Mesenchymal stem cell (in vitro differentiated cells and primary cell): ENCODE data around the gene MSI2.

ENCODE experiments used
- DNase-seq: peaks from one replicate; pipeline ENCODE4 v3.0.0-alpha.2; 2013
- H2AFZ ChIP-seq: one replicate; pipeline ENCODE4 v1.6.1; 2013; ENCODE audit warnings: low read depth, mild to moderate bottlenecking, control low read depth, inconsistent platforms, low read length, moderate library complexity
- H2AK5ac ChIP-seq: 2 replicates; pipeline ENCODE4 v1.6.1; 2013; ENCODE audit warnings: low read length, moderate library complexity, mild to moderate bottlenecking, inconsistent platforms; ENCODE audit not compliant: severe bottlenecking
- H2BK120ac ChIP-seq: one replicate; pipeline ENCODE4 v1.6.1; 2013; ENCODE audit warnings: low read depth, mild to moderate bottlenecking, inconsistent platforms, low read length, moderate library complexity
- H2BK12ac ChIP-seq, 2 experiments: one replicate each; pipeline ENCODE4 v1.6.1; 2013; ENCODE audit warnings: inconsistent platforms in 2 of 2, low read length in 2 of 2, mild to moderate bottlenecking in 2 of 2, moderate library complexity in 2 of 2, control low read depth in 1 of 2
- H2BK15ac ChIP-seq: one replicate; pipeline ENCODE4 v1.6.1; 2013; ENCODE audit warnings: mild to moderate bottlenecking, low read depth, inconsistent platforms; ENCODE audit not compliant: poor library complexity, severe bottlenecking
- H2BK5ac ChIP-seq: 2 replicates; pipeline ENCODE4 v1.6.1; 2013; ENCODE audit warnings: low read depth, mild to moderate bottlenecking, low read length, control low read depth, inconsistent platforms; ENCODE audit not compliant: poor library complexity, severe bottlenecking
- H3K14ac ChIP-seq, 2 experiments: one replicate each; pipeline ENCODE4 v1.6.1; 2013; ENCODE audit warnings: inconsistent platforms in 2 of 2, low read length in 2 of 2, control low read depth in 1 of 2, mild to moderate bottlenecking in 1 of 2, moderate library complexity in 1 of 2
- H3K18ac ChIP-seq, 2 experiments: one replicate each; pipeline ENCODE4 v1.6.1; 2013; ENCODE audit warnings: inconsistent platforms in 2 of 2, low read length in 2 of 2, control low read depth in 1 of 2, low read depth in 1 of 2, mild to moderate bottlenecking in 1 of 2
- H3K23ac ChIP-seq, 2 experiments: one replicate each; pipeline ENCODE4 v1.6.1; 2013; ENCODE audit warnings: inconsistent platforms in 2 of 2, low read length in 2 of 2, mild to moderate bottlenecking in 2 of 2, moderate library complexity in 2 of 2, control low read depth in 1 of 2
- H3K27ac ChIP-seq: 2 replicates; pipeline ENCODE4 v1.5.1; 2013; ENCODE audit warnings: mild to moderate bottlenecking, moderate library complexity, low read length, control low read depth, inconsistent platforms; ENCODE audit not compliant: poor library complexity, severe bottlenecking
- H3K27me3 ChIP-seq, 2 experiments: 2 replicates each; pipeline versions ENCODE4 v1.6.1 to v1.7.0; 2013; ENCODE audit warnings: low read length in 2 of 2, mild to moderate bottlenecking in 2 of 2, moderate library complexity in 2 of 2, control low read depth in 1 of 2, inconsistent platforms in 1 of 2; ENCODE audit not compliant: control insufficient read depth in 1 of 2, insufficient read depth in 1 of 2
- H3K36me3 ChIP-seq, 2 experiments: 2 replicates each; pipeline versions ENCODE4 v1.6.1 to v1.7.0; 2013; ENCODE audit warnings: low read length in 2 of 2, control low read depth in 1 of 2, inconsistent platforms in 1 of 2, low read depth in 1 of 2, mild to moderate bottlenecking in 1 of 2; ENCODE audit not compliant: insufficient read depth in 2 of 2, control insufficient read depth in 1 of 2
- H3K4ac ChIP-seq, 2 experiments: one replicate each; pipeline ENCODE4 v1.6.1; 2013; ENCODE audit warnings: inconsistent platforms in 2 of 2, low read length in 2 of 2, mild to moderate bottlenecking in 2 of 2, moderate library complexity in 2 of 2, control low read depth in 1 of 2, low read depth in 1 of 2
- H3K4me1 ChIP-seq: 2 replicates; pipeline ENCODE4 v1.6.1; 2013; ENCODE audit warnings: low read depth, low read length, control low read depth; ENCODE audit not compliant: control insufficient read depth, insufficient read depth
- H3K4me2 ChIP-seq: 2 replicates; pipeline ENCODE4 v1.6.1; 2013; ENCODE audit warnings: low read length, mild to moderate bottlenecking, inconsistent platforms; ENCODE audit not compliant: poor library complexity, severe bottlenecking
- H3K4me3 ChIP-seq, 2 experiments: 2 replicates each; pipeline versions ENCODE4 v1.5.1 to v1.7.0; 2013; ENCODE audit warnings: low read length in 2 of 2, mild to moderate bottlenecking in 2 of 2, control low read depth in 1 of 2, low read depth in 1 of 2; ENCODE audit not compliant: insufficient read depth in 1 of 2
- H3K79me1 ChIP-seq: replicated peaks from 2 replicates; pipeline ENCODE4 v1.6.1; 2013; ENCODE audit warnings: mild to moderate bottlenecking, control low read depth, low read length, inconsistent platforms; ENCODE audit not compliant: poor library complexity, severe bottlenecking
- H3K9ac ChIP-seq: 2 replicates; pipeline ENCODE4 v1.7.0; 2013; ENCODE audit warnings: mild to moderate bottlenecking, low read length, moderate library complexity
- H3K9me3 ChIP-seq: 2 replicates; pipeline ENCODE4 v1.7.0; 2013; ENCODE audit warnings: mild to moderate bottlenecking, low read length; ENCODE audit not compliant: control insufficient read depth
- H4K8ac ChIP-seq: one replicate; pipeline ENCODE4 v1.6.1; 2013; ENCODE audit warnings: inconsistent platforms, mild to moderate bottlenecking, low read length, moderate library complexity
- H4K91ac ChIP-seq: one replicate; pipeline ENCODE4 v1.6.1; 2013; ENCODE audit warnings: mild to moderate bottlenecking, low read length, inconsistent platforms
- WGBS: methylation state at CpG from one replicate; pipeline ENCODE4 v1.1.7; 2013; ENCODE audit warnings: mixed read lengths; 5-methylcytosine and 5-hydroxymethylcytosine counted together

MSI2 gene

GRCh38 chr17:57726213-57726790 lies 470.0 kb downstream of the MSI2 start:
- H2AFZ ChIP-seq: no peak overlapping the region
- H3K36me3 ChIP-seq: no peaks in the 10 kb centered on the region
- no peak overlapping the region for H3K4ac ChIP-seq
- H2BK15ac ChIP-seq: no peak overlapping the region
- H2AK5ac ChIP-seq: no peak overlapping the region
- H3K18ac ChIP-seq: no peak overlapping the region
- no peaks in the 10 kb centered on the region for H3K79me1 ChIP-seq
- WGBS: 90% methylated on average over 9 of the region's 9 CpGs
- H3K4me2 ChIP-seq: no peak overlapping the region
- H3K9ac ChIP-seq: no peak overlapping the region
- no peaks in the 10 kb centered on the region for H3K9me3 ChIP-seq
- no peak overlapping the region for H2BK120ac ChIP-seq
- H2BK12ac ChIP-seq: no peak overlapping the region
- H3K23ac ChIP-seq: no peak overlapping the region
- DNase-seq: no peak
- no peak overlapping the region for H2BK5ac ChIP-seq
- peaks cover 66 to 79% of the 10 kb centered on the region in 2 experiments for H3K27me3 ChIP-seq
- no peak overlapping the region for H3K27ac ChIP-seq
- H4K91ac ChIP-seq: no peak overlapping the region
- peaks cover 12% of the 10 kb centered on the region for H3K4me1 ChIP-seq
- H4K8ac ChIP-seq: no peak overlapping the region
- no peak overlapping the region for H3K4me3 ChIP-seq
- no peak overlapping the region for H3K14ac ChIP-seq

DNA sequence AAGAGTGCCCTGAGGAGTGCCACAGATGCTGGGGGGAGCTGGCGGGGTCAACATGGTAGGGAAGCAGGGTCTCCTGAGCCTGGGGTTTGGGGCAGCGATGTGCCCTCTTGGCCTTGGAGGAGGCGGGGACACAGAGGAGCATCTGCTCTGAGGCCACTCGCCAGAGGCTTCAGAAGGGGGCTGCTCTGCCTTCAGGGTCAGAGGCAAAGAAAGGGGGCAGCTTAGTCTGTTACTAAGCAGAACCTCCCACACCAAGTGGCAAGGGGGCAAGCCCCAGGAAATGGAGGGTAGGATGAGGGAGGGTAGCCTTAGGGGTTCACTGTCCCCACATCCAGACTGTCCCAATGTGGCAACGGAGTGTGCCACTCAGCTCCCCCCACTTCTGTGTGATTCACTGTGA lies 470.5 kb downstream of the MSI2 start:
- Histone ChIP-seq H4K91ac (no peak overlapping the region), H3K4ac (no peak overlapping the region), H3K9ac (no peak overlapping the region), H2BK5ac (no peak overlapping the region), H3K27me3 (peaks cover 69 to 78% of the 10 kb centered on the region in 2 experiments), H2AK5ac (no peak overlapping the region), H3K9me3 (no peaks in the 10 kb centered on the region), H2BK120ac (no peak overlapping the region), H3K4me2 (no peak overlapping the region), H3K18ac (no peak overlapping the region), H2AFZ (no peak overlapping the region), H3K27ac (no peak overlapping the region), H3K4me3 (no peak overlapping the region), H3K14ac (no peak overlapping the region), H2BK12ac (no peak overlapping the region), H3K79me1 (no peaks in the 10 kb centered on the region), H3K36me3 (no peaks in the 10 kb centered on the region), H3K23ac (no peak overlapping the region), H4K8ac (no peak overlapping the region), H3K4me1 (peaks cover 12% of the 10 kb centered on the region), H2BK15ac (no peak overlapping the region)
- no peak for DNase-seq
- 89% methylated on average over 5 of the region's 5 CpGs for WGBS

DNA sequence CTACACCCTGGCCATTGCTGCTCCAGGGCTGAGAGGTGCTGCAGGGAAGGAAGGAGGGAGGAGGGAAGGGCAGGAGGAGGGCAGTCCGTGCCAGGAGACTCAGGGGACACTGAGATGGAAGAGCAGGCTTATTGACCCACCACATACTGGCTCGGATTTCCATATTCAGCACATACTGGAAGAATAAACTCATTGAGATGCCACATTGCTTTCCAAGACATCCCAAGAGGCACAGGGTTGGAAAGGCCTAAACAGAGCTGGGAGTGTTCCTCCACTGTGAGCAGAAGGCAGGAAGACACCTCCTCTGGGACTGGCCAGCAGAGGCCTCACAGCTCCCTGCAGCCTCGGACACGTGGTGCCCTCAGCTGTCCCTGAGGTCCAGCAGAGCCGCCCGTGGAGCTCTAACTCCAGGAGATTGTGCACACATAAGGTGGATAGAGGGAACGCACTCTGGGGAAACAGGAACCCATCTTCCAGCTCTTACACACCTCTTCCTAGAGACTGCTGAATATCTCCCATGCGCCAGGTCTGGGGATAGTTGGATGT lies 471.4 kb downstream of the MSI2 start:
- no peak overlapping the region for H3K9ac ChIP-seq
- no peak overlapping the region for H3K4ac ChIP-seq
- 84% methylated on average over 6 of the region's 8 CpGs for WGBS
- H2AK5ac ChIP-seq: no peak overlapping the region
- no peak overlapping the region for H4K8ac ChIP-seq
- H3K4me1 ChIP-seq: peaks cover 12% of the 10 kb centered on the region
- no peak overlapping the region for H3K23ac ChIP-seq
- H2BK5ac ChIP-seq: no peak overlapping the region
- no peaks in the 10 kb centered on the region for H3K9me3 ChIP-seq
- no peak overlapping the region for H2BK12ac ChIP-seq
- no peak overlapping the region for H2BK120ac ChIP-seq
- no peak for DNase-seq
- H3K14ac ChIP-seq: peak overlapping the region in 1 of 2 experiments; percentile 3
- no peak overlapping the region for H4K91ac ChIP-seq
- no peak overlapping the region for H2AFZ ChIP-seq
- H3K4me2 ChIP-seq: no peak overlapping the region
- no peak overlapping the region for H3K18ac ChIP-seq
- no peaks in the 10 kb centered on the region for H3K79me1 ChIP-seq
- H3K4me3 ChIP-seq: no peak overlapping the region
- no peaks in the 10 kb centered on the region for H3K36me3 ChIP-seq
- no peak overlapping the region for H2BK15ac ChIP-seq
- H3K27me3 ChIP-seq: peaks cover 67 to 70% of the 10 kb centered on the region in 2 experiments
- H3K27ac ChIP-seq: no peak overlapping the region

- Histone ChIP-seq H2BK15ac (no peak overlapping the region), H3K23ac (no peak overlapping the region), H3K27me3 (peaks cover 73 to 76% of the 10 kb centered on the region in 2 experiments), H3K4me3 (no peak overlapping the region), H3K4me2 (no peak overlapping the region), H4K8ac (no peak overlapping the region), H3K27ac (no peak overlapping the region), H3K14ac (no peak overlapping the region), H3K36me3 (no peaks in the 10 kb centered on the region), H2BK12ac (no peak overlapping the region), H3K18ac (no peak overlapping the region), H2BK120ac (no peak overlapping the region), H3K4ac (no peak overlapping the region), H2BK5ac (no peak overlapping the region), H3K4me1 (no peaks in the 10 kb centered on the region), H4K91ac (no peak overlapping the region), H3K9ac (no peak overlapping the region), H3K79me1 (no peaks in the 10 kb centered on the region), H2AFZ (no peak overlapping the region), H3K9me3 (no peaks in the 10 kb centered on the region), H2AK5ac (no peak overlapping the region)
- no peak for DNase-seq
- WGBS: 80% methylated on average over 3 of the region's 3 CpGs
These were observed 473.8 kb downstream of the MSI2 start for GRCh38 chr17:57730026-57730701.
